HG03159 (cell line): ENCODE results near the gene PLA2G4F.

Experiments used
- ATAC-seq: cut with Tn5 transposase; IDR thresholded peaks from one replicate; pipeline ENCODE4 v1.9.1; 2021; ENCODE audit warnings: mild to moderate bottlenecking, moderate library complexity; ENCODE audit not compliant: unreplicated experiment

Gene PLA2G4F

GRCh38 chr15:42148808-42149492 lies 7.5 kb downstream of the PLA2G4F start:
- no peak for ATAC-seq

DNA sequence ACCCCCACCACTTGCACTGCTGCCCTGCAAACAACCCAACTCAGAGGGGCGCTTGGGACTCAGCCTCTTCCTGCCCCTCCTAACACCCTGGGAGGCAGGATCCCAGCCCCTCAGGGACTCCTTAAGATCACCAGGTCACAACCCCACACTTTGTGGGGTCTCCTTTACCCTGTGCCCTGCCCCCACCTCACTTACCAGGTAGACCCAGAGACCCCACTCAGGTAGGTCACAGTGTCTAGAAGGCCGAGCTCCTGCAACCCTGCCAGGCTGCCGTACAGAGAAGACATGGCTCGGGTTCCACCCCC lies 9.1 kb downstream of the PLA2G4F start:
- no peak for ATAC-seq

- no peak for ATAC-seq
These were observed 9.6 kb downstream of the PLA2G4F start for GRCh38 chr15:42146551-42147430.

GRCh38 chr15:42145546-42146455 lies 10.6 kb downstream of the PLA2G4F start:
- no peak for ATAC-seq

- no peak for ATAC-seq
These were observed 11.5 kb downstream of the PLA2G4F start for GRCh38 chr15:42144841-42145375.

DNA sequence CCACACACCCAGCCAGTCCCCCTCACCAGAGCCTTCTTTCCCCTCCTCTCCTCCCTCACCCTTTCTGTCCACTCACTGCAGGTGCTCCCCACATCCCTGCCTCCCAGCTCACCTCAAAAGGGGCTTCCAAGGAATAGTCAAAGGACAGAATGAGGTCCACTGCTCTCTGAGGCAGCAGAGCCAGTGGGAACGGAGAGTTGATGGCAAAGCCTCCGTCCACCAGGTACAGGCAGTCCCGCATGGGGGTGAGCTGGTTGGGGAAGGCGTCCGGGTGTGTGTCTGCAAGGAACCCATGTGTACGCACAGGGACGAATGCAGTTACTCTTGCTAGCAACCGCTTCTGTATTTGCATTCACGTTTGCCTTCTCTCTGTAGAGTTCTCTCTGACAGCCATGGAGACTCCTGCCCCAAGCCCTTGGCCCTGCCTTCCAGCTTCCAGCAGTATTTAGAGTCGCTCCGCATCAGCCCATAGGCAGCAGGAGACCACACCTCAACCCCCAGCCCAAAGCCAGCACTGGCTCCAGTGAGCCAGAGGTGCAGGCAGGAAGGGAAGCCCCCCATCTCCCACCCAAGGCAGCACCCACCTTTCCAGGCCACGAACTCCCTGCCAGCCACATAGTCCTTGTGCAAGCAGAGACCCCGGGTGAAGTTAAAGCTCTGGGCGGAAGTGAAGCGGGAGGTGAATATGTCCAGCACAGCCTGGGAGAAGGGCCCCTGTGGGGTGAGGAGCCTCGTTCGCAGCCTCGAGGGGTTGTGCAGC lies 12.4 kb downstream of the PLA2G4F start:
- ATAC-seq, result no peak

GRCh38 chr15:42143356-42143755 lies 13.1 kb downstream of the PLA2G4F start:
- ATAC-seq, result no peak

GRCh38 chr15:42141795-42142667 lies 14.4 kb downstream of the PLA2G4F start:
- ATAC-seq, result no peak

DNA sequence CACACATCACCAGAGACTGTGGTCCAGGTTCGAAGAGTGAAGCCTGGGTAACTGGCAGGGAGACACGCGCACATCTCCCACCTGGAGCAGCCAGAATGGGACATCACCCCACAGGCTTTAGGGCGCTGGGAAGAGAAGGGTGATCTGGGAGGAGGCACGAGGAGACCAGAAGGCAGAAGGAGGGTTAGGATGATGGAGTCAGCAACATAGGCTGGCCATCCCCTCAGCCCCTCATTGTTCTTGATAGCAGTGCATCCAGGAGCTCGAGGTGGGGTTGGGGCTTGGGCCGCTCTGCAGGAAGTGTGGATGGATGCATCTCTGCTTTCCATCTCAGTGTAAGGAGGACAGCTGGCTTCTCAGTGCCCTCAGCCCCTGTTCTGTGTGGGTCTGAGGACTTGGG lies 15.2 kb downstream of the PLA2G4F start:
- no peak for ATAC-seq

DNA sequence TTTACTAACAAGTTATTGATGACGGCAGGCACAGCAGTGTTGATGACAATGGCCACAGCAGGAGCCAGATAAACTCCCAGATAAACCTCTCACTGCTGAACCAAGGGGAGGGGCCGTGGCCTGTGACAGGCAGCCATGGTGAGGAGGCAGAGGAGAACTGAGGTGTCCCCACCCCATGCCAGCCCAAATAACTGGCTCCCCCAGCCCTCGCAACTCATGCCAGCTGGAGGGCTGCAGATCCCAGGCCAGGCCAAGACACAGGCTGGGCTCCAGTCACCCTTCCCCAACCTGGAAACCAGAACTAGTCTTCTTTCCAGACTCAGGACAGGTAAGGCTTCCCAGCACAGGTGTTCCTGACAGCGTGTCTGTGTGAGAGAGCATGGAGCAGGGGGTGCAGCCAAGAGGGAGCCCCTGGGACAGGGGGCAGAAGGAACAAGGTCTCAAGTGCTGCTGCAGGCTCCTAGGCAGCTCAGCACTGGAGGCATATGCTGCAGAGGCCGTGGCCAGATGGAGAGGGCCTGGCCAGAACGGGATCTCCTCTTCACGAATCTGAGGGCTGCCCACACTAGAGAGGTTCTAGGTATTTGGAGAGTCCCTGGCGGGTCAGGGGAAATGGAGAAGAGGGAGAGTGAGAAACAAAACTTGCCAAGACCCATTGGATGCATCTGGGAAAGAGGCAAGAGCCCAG lies 15.9 kb downstream of the PLA2G4F start:
- ATAC-seq, result no peak

- ATAC-seq, result no peak
These were observed 16.8 kb downstream of the PLA2G4F start for GRCh38 chr15:42139596-42139995.

DNA sequence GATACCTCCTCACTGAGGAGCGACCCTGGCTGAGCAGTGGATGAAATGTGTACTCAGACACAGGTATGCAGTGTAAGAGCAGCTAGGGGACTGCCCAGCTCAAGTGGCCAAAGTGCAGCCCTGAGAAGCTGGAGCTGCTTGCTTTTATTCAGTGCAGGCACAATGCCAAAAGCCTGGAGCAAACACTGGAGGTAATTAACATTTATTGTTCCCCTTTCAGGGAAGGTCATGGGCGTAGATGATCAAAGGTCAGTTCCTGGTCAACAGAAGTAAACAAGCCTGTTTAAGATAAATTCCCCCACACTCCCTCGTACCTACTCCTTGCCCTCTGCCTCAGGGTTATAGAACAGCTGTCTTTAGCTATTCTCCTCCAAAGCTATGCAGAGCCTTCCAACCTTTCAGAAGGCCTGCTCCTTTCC lies 17.5 kb downstream of the PLA2G4F start:
- no peak for ATAC-seq

GRCh38 chr15:42138411-42138810 lies 18.0 kb downstream of the PLA2G4F start:
- no peak for ATAC-seq

- no peak for ATAC-seq
These were observed 18.8 kb downstream of the PLA2G4F start for GRCh38 chr15:42137461-42138261.

DNA sequence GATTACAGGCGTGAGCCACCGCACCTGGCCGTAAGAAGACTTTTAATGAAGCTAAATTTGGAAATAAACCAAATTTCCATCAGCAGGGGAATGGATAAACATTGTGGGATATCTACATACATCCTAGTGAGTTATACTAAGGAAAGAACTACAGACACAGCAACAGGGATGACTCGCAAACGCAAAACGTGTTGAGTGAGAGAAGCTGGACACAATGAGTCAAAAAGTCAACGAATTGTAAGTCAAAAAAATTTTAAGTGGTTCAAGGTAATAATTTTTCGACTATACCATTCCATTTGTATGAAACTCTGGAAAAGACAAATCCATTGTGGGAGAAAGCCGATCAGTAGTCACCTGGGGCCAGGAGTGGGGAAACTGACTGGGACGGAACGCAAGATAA lies 19.9 kb downstream of the PLA2G4F start:
- no peak for ATAC-seq

DNA sequence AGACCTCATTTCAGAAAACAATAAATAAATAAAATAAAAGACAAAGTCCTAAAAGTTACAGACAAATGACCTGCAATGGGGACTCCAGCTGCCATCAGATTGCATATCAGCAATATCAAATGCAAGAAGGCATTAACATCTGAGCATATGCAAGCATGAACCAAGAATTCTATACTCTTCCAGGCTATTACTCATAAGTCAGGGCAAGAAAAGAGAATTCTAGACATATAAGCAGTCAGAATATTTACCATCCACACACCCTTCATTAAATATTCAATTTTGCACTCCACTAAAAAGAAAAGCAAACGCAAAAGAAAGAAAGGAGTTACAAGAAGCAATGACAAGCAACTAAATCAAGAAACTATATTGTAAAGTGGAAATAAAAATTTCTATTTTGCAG lies 21.1 kb downstream of the PLA2G4F start:
- ATAC-seq, result no peak

- ATAC-seq, result no peak
These were observed 21.7 kb downstream of the PLA2G4F start for GRCh38 chr15:42134617-42135245.
